ENCODE measurements around the gene BMP10.

BMP10 gene, protein sequence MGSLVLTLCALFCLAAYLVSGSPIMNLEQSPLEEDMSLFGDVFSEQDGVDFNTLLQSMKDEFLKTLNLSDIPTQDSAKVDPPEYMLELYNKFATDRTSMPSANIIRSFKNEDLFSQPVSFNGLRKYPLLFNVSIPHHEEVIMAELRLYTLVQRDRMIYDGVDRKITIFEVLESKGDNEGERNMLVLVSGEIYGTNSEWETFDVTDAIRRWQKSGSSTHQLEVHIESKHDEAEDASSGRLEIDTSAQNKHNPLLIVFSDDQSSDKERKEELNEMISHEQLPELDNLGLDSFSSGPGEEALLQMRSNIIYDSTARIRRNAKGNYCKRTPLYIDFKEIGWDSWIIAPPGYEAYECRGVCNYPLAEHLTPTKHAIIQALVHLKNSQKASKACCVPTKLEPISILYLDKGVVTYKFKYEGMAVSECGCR

DNA sequence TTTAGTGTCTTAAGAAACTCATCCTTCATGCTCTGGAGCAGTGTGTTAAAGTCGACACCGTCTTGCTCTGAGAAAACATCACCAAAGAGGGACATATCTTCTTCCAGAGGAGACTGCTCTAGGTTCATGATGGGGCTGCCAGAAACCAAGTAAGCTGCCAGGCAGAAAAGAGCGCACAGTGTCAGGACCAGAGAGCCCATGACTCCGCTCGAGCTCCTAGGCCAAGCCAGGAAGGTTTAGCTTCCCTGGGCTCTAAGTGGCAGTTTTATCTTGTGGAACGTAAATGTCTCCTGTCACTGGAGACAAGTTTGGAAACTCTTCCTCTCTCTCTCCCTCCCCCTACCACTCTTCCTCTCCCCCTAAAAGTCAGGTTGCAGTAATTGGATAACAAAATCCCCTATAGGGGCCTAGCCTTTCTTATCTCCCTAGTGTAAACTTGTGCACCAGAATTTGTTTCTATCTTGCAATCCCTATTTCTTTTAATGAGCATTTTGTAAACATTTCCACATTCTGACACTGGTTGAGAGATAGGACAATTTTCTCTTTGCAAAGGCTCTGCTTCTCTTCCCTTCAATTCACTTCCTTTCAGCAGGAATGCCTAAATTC is at the start of gene BMP10:
Gene BMP10 (minus strand): TSS at position 239 of the 606 bp plus-strand sequence. CDS start 39 bp downstream, at position 200.
- no peak for DNase-seq (ENCODE audit: low read depth)

DNA sequence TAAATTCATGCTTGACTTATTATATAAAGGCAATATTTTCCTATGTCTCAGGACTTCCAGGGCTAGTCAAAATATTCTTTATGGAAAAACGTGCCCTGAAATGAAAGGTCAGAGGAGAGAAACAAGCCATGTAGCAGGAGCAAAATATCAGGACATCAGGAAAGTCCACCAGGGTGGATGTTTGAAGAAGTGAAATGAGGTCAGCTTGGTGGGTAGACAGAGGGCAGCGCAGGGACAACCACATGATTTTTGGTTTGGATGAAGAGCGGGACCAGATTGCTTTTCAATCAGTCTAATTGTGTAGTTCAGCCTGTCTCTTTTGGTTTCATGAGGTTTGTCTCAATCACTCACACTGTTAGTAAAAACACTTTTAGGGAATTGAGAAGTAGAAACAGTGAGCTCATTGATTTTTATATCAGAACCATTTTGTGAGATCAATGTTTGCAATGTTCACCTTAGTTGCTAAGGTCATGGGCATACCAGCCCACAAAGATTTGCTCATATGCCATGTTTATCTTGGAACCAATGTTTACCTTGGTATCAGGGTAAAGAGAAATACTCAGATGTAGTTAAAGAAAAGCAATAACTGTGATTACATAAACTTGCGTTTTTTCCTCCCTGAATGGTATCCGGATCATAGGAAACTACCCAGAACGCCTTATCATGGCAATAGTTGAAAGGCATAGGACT is 49.4 kb upstream of the BMP10 start:
- no peak for DNase-seq (ENCODE audit: low read depth)

DNA sequence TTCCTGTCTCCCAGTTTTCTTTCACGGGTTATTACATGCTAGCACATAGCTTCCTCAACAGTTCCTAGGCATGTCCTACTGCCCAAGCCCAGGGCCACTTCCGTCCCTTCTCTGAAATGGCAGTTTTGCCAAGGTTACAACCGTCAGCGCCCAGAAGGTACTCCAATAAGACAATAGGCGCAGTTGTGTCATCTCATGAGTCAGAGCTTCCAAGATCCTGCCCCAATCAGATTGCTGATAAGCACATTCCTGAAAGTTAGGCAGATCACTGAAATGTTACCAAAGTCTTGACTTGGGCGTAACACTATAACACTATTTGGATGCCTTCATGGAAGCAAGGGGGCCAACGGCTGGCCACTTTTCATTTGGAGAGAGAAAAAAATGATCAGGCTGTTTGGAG is 47.3 kb upstream of the BMP10 start:
- DNase-seq (ENCODE audit: low read depth) = no peak

DNA sequence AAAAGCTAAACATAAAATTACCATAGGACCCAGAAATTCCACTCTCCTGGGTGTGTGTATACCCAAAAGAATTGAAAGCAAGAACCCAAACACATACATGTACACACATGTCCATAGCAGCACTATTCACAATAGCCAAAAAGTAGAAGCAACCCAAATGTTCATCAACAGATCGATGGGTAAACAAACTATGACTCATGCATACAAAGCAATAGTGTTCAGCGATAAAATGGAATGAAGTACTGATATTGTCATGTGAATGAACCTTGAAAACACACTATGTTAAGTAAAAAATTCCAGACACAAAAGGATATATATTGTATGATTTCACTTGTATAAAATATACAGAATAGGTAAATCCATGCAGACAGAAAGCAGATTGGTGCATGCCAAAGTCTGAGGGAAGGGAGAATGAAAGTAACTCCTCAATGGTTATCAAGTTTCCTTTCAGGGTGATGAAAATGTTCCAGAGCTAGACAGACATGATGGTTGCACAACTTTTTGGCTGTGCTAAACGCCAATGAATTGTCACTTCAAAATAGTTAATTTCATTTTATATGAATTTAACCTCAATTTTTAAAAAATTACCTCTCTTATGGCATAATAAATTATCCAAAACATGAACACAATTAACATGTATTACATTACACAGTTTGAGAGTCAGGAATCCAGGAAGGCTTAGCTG is 46.0 kb upstream of the BMP10 start:
- DNase-seq (ENCODE audit: low read depth) = no peak

DNA sequence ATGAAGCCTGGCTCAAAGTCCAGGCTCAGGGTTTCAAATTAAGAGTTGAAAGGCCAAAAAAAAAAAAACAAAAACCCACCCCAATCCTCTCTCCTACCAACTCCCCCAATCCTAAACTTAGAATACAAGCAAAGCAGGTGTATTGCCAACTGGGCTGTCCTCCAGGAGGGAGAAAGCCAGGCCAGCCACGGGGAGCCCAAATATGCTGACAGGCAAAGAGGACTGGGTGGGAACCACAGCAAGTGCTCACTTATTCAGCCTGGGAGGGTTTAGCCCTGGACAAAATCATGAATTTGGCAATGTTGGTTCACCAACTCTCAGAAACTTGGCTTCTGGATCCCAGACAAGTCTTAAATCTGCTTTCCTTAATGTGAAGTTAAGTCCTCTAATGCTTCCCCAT is 45.0 kb upstream of the BMP10 start:
- no peak for DNase-seq (ENCODE audit: low read depth)

DNA sequence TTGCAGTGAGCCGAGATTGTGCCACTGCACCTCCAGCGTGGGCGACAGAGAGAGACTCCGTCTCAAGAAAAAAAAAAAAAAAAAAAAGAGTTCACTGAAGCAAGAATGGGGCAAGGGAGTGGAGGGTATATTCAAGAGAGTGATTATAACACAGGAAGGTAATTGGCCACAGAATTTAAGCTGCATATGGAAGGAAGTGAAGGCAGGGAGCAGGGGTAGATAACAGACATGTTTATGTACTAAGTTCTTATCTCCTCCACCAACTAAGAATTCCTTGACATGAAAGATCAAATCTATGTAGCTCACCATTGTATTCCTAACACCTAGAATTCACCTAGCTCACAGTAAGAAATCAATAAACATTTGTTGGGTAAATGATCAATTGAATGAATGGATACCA is 44.2 kb upstream of the BMP10 start:
- peak; percentile 36 for DNase-seq (ENCODE audit: low read depth)

DNA sequence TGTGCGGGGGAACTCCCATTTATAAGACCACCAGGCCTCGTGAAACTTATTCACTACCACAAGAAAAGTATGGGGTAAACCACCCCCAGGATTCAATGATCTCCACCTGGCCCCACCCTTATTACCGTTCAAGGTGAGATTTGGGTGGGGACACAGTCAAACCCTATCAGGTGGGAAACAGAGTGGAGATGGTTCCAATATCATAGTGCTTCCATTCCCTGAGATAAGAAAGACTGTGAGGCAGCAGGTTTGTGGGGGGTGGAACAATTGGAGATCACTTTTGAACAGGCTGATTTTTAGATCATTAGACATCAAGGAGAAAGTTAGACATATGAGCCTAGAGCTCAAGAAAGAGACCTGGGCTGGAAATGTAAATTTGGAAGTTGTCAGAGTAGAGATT is 42.2 kb upstream of the BMP10 start:
- no peak for DNase-seq (ENCODE audit: low read depth)

DNA sequence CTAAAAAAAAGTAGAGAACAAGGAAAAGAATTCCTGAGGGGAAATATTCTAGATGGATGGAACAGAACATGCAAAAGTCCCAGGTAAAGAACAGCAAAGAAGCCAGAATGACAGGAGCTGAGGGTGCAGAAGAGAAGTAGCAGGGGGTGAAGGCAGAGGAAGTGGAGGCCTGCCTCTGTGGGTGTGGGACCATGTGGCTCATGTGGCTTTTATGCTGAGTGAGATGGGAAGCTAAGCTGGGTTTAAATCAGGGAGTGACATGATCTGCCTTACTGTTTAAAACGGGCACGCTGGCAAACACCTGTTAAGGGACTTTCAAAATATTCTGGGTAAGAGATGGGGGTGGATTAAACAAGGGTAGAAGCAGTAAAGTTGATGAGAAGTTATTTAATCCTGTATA is 41.5 kb upstream of the BMP10 start:
- DNase-seq (ENCODE audit: low read depth) = no peak

DNA sequence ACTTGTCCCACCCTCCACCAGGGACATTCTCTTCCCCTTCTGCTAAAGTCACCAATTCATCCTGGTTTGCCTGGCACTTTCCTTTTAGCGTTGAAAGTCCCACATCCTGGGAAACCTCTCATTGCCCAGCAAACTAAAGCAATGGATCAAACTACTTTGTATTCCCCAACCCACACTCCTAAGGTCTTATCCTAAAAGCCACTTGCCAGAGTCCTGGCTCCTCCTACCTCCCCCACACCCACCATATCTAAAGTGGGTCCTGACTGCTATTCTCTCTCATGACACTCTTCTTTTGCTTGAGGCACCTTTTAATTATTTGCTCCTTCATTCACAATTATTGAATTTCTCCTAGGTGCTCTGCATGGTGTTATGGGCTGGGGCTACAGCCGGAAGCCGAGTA is 40.9 kb upstream of the BMP10 start:
- no peak for DNase-seq (ENCODE audit: low read depth)

DNA sequence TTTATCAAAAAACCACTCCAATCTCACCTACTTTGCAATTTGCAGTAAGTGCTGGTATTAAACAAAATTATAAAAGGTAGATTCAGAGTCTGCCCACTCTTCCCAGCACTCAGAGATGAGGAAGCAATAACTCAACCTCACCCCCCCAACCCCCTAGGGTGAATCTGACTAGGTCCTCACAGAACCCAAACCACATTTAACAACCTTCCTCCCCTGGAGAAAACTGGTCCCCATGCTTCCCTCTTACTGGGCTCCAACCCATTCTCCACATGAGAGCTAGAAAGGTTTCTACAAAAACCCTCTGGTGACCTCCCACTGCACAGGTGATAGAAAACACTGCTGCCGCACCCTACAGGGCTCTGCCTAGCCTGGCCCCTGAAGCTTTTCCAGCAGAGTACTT is 40.5 kb upstream of the BMP10 start:
- no peak for DNase-seq (ENCODE audit: low read depth)

DNA sequence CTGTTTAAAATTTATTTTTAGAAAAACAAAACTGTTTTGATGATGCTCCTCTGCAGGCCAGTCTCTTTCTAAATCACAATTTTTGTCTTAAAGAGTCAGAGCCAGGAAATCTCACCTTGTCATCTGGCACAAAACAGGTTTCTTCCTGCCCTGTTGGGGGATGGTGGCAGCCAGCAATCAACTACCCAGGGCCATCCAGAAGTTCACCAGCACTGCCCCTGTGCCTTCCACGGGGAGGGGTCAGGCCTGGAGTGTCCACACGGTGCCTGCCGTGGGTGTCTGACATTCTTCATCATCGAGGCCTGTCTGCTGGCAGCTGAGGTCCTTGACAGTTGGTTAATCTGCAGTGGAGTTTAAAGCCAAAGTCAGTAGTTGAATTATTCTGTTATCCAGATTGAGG is 40.0 kb upstream of the BMP10 start:
- no peak for DNase-seq (ENCODE audit: low read depth)

DNA sequence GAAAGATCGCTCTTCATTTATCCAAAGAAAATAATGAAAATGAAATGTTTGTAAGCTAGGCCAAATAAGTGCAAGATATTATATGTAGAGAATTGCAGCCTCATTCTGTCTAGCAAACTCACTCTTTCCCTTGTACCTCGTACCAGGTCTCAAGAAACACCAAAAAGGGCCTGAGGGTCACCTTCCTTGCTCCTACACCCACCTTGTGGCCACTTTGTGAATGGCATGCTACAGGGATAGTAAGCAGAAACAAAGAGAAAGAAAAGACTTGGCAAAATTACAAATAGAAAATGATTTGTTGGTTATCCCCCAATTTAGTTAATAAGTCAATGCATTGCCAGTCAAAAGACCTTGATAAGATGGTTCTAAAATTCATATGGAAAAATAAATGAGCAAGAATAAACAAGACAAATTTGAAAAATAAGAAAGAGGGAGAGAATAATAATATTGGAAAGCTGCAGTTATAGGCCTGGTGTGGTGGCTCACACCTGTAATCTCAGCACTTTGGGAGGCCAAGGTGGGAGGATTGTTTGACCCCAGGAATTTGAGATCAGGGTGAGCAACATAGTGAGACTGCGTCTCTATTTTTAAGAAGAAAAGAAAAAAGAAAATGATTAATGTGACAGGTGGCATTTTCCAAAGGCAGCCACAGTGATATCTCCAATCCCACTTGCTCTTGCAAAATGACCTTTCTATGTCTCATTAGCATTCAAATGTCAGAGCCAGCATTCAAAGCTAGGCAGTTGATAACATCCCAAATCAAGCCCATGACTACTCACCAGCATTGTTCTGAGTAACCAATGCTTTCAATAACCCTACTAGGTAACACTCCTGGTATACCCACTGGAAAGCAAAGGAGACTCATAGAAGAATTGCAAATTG is 38.8 kb upstream of the BMP10 start:
- peak; percentile 67 for DNase-seq (ENCODE audit: low read depth)

DNA sequence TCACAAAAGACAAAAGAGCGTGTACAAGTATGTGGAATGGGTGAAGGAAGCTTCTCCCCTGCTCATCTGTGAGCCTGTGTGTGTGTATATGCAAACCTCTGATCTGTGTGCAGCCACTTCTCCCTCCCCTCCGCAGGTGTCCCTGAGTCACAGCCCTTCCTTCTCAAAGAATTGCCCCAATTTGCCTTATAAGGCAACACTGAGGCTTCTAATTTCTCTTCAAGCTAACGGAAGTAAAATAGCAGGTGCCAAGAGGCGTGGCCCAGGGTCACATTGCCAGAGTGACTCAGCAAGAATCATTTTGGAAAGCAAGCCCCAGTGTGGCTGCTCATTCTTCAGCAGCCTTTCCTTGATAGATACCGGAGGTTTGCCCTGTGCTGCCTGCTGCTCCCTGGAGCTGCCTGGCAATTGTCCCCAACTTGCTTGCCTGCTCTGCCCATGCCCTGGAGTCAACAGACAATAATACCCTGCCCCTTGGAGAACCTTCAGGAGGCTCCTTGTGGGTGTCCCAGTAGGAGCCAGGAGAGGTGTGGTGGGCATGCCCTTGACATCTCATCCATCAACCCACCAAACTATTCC is 37.3 kb upstream of the BMP10 start:
- peak; percentile 48 for DNase-seq (ENCODE audit: low read depth)

DNA sequence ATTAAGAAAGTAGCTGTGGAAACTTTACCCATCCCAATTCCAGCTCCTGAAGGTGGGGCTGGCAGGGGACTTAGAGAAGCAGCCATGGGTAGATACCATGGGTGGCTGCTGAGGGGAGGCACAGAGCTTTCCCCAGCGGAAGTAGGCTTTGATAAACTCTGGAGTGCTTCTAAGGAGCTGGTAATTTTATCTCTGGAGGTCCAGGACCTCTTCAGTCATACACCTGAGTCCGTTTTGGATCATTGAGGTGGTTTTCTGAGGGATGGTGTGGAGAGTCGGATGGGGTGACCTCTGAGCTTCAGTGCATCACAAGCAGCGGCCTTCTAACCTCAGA is 36.7 kb upstream of the BMP10 start:
- no peak for DNase-seq (ENCODE audit: low read depth)

DNA sequence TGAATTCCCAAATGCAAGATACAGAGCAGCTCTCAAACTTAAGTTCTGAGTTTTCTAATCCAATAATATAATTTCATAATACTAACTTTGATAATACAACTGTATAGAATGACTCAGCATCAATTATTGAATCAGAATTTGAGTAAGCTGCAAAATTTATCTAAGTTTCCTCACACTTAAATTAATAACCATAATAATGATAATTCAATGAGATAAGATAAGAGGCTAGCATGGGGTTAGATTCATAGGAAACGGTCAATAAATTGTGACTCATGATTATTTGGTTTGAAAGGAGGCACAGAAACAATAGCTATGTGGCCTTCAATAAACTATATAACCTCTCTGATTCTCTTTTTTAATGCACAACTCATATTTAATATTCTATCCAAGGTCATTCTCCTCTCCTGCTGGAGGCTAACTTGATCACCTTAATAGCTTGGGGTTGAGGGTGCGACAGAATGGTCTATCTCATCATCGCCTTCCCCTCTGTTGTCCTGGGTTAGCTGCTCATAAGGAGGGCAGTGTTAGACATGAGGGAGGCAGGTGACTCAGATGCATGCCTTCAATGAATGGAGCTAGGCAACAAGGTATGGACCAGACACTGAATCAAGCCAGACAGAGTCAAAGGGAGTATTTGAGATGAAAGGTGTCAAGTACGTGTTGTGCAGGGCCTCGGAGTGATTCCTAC is 36.2 kb upstream of the BMP10 start:
- no peak for DNase-seq (ENCODE audit: low read depth)

DNA sequence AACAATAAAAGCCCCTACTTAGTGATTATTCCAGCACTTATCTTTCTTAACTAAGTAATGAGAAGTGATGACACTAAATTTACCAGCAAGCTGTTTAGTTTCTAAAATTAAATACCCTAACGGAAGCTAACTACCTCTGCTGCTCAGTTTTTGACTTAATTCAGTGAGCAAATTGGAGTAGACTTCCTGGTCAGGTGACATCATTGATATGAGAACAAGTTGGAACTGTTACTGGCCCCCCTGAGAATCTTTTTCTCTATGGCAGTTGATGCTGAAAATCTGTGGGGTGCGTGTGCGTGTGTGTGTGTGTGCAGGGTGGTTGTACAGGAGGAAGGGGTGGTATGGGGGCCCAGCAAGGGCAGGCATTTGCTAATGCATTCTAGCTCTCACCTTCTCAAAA is 35.5 kb upstream of the BMP10 start:
- DNase-seq (ENCODE audit: low read depth) = no peak

DNA sequence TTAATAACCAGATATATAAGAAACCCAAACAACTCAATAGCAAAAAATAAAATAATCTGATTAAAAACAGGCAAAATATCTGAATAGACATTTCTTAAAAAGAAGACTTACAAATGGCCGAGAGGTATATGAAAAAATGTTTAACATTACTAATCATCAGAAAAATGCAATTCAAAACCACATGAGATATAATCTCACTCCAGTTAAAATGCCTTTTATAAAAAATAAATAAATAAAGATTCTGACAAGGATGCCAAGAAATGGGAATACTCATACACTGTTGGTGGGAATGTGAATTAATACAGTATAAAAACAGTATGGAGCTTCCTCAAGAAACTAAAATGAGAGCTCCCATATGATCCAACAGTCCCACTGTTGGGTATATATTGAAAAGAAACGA is 33.9 kb upstream of the BMP10 start:
- no peak for DNase-seq (ENCODE audit: low read depth)

DNA sequence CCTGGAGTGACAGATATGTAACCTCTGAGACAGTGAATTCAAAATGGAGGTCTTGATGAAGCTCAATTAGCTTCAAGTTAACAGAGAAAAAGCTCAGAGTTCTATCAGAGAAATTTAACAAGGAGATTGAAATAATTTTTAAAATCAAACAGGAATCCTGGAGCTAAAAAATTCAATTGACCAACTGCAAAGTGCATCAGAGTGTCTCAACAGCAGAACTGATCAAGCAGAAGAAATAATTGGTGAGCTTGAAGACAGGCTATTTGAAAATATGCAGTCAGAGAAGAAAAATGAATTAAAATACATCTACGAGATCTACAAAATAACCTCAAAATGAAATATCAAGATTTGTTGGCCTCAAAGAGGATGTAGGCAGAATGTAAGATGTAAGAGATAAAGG is 30.4 kb upstream of the BMP10 start:
- DNase-seq (ENCODE audit: low read depth) = no peak

DNA sequence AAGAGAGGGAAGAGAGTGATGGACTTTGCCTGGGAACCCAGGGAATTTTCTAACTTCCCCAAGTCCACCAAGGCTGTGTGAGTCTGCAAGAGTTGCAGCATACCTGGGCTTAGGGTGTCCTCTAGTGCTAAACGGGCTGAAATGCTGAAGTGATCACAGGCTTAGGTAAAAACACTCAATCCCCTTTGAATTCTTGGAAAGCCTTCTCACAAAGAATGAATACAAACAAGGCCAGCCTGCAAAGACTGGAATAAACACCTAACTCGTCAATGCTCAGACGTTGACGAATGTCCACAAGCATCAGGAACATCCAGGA is 30.0 kb upstream of the BMP10 start:
- DNase-seq (ENCODE audit: low read depth) = no peak

DNA sequence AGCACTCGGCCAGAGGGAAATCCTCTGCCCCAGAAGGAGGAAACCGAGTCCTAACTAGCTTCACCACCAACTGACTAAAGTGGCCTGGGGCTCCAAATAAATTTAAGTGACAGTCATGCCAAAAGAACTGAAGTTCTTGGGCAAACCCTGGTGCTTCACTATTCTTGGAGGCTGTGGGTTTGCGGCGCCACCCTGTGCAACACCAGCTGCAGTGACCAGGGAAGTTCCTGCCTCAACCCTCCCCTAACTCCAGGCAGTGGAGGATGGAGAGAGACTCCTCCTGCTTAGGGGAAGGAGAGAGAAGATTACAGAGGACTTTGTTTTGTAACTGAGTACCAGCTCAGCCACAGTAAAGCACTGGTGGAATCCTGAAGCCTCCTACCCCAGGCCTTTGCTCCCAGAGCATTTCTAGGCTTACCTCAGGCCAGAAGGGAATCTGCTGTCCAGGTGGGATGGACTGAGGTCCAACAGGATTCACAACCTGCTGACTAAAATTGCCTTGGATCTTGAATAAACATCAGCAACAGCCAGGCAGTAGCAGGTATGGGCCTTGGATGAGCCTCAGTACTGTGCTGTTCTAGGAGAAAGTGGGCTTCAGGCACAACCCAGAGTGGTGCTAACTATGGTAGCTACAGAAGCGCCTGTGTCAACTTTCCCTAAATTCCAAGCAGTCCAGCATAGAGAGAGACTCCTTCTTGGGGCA is 29.4 kb upstream of the BMP10 start:
- no peak for DNase-seq (ENCODE audit: low read depth)

Data from CMK (cell line).